CD1c-positive myeloid dendritic cell (primary cell): ENCODE measurements around the gene NISCH.

Experiments
- DNase-seq: peaks from one replicate; pipeline ENCODE4 v3.0.0-alpha.2; 2016; ENCODE audit errors: extremely low spot score

The NISCH gene

DNA sequence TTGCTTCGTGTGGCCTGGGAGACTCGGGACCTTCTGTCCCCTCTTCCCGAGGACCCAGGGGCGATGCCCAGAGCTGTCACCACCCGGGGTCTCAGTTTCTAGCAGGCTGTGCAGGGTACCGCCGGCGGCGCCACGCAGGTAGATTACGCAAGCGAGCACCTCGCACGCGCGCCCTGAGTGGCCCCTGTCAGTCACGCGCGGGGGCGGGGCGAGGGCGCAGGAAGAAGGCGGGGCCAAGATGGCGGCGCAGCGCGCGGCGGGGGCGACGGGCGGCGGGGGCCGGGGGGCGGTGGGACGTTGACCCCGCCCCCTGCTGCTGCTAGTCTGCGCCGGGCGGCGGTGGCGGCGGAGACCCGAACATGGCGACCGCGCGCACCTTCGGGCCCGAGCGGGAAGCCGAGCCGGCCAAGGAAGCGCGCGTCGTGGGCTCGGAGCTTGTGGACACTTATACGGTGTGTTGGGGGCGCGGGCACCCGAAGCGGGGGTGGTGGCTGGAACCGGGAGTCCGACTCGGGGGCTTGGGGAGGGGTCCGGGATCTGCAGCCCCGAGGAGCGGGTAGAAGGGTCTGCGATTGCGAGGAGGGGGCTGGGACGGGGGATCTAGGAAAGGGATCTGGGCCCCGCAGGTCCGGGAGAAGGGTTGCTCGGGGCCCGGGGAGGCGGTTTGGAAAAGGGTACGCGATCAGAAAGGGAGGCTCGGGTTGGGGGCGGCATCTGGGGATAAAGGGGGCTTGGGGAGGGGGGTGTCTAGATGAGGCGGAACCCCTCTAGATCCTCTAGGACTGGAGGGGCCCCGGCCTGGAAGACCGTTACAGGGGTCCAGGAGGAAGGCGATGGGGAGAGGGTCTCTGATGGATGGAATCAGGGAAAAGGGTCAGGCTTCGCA is at the start of gene NISCH:
Gene NISCH, plus strand, starts transcription at position 322 of the 886 bp plus-strand sequence. Its CDS starts 38 bp downstream, at position 360.
- DNase-seq: peak; percentile 91

DNA sequence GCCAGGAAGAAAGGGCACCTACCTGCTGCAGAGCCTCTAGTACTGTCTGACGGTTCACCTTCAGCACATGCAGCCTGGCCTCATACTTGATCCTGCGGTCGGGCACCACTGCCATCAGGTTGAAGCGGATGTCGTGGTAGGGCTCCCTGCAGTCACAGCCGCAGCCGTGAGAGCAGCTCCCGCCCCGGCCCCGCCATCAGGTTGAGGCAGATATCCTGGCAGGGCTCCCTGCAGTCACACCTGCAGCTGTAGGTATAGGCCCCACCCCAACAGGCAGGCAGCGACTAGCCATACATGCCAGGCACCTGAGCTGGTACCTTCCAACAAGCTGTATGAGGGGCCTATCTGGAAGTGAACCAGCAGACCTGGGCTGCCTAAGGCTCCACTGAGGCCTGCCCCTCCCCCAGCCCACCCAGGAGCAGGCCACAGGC is 49.2 kb upstream of the NISCH start:
- DNase-seq: no peak

DNA sequence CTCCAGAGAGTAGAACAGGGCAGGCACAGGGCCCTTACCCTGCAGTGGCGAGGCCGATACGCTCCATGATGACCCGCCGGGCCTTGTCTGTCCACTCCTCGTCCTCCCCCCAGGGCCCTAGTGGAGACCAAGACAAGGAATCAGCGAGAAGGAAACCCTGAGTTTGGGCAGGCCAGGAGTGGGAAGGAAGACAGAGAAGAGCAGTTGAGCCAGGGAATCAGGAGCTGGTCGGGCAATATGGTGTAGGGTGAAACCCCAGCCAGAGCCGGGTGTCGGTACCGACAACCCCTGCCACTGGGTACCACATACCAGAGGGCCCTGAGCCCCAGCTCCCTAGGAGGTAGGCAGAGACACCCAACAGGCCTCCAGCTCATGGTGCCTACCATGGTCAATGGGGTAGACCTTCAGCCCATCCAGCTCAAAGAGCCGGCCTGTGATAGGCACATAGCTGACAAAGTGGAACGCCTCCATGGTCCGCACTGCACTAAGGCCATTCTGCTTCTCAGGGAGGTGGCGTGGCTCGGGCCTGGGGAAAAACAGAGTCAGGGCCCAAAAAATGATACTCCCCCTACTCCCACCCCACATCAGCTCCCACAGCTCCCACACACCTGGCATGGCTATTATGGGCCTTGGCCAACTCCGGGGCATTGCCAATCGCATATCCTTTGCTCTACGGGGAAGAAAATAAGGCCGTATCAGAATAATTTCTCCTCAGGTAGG is 48.5 kb upstream of the NISCH start:
- no peak for DNase-seq

DNA sequence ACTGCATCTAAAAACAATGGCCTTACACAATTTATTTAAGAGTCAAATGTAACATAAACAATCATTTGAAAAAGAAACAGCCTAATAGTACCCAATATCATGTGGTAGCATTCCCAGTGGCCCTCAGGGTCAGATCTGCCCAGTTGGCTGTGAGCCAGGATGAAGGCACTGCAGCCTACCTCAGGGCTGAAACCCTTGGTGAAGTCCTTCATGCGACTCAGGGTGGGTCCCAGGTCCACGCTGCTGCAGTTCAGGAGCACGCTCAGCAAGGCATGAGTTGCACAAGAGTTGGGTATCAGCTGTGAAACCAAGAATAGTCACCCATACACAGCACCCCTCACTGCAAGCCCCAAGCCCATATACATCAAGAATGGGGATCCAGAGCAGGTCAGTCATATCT is 47.6 kb upstream of the NISCH start:
- DNase-seq: no peak

DNA sequence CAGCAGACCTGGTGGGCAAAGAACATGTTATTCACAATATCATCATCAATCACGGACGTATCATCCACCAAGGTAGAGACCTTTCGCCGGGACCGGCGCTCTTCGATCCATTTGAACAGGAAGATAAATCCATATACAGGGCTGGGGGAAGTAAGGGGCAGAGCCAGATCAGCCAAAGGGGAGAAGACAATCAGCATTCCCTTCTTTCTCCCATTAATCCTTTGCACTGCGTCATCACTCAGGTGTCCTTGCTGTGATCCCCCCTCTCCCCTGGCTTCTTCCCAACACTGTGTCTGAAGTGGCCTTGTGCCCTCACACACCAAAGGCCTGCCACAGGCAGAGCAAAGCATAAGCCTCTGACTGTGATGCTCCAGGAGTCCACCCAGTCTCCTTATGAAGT is 46.9 kb upstream of the NISCH start:
- DNase-seq: no peak

DNA sequence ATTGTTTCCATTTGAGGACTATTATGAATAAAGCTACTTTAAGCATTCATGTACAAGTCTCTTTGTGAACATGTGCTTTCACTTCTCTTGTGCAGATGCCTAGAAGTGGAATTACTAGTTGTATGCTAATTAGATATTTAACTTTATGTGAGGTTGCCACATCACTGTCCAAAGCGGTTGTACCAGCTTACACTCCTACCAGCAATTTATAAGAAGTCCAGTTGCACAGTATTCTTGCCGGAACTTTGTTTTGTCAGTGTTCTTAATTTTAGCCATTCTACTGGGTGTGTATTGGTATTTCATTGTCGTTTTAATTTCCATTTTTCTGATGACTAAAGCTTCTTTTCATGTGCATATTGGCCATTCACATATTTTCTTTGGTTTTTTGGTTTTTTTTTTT is 39.6 kb upstream of the NISCH start:
- peak; percentile 3 for DNase-seq

DNA sequence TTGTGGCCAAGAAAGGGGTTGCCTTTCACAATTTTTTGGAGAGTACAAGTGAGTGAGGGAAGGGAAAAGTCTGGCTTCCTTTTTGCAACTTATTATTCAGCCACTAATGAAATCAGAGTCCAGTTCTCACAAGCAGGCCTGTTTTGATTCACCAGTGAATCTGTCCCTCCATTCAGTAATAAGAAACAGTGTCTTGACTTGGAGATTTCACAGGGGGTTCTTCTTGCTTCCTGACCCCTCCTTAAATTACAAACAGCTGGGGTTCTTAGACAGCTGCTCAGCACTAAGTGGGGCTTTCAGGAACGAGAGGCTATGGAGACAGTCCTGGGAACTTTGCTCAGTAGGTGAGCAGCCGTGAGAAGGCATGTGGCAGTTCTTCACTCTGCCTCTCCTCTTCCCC is 35.0 kb upstream of the NISCH start:
- no peak for DNase-seq

DNA sequence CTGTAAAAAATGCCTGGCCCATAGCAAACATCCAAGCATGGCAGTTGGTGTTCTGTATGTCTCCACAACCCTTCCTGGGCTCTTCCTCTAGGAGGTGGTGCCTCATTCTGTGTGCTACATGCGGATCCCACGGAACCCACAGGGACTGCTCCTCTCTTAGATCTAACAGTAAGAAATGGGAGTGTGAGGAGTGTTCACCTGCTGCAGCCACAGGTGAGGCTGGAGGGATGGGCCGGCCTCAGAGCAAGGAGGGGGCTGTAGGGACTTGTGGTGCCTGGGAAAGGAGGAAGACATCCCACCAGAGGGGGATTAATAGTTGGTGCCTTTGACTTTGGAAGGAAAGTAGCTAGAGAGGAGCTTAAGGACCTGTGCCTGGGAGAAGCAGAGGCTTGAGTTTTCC is 32.7 kb upstream of the NISCH start:
- no peak for DNase-seq

DNA sequence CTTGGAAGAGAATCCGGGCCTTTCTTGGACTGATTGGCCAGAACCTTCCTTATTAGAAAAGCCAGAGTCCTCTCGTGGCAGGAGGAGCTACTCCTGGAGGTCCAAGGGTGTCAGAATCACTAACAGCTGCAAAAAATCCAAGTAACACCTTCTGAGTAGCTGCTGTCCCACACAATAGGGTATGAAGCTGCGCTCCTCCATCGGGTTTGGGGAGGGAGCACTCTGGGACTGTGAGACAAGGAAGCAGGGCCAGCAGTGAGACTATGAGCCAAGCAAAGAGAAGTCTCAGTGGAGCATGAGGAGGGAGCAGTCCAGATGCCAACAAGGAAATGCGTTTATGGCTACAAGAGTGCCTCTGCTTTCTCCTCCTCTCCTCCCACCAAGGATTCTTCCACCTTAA is 32.2 kb upstream of the NISCH start:
- DNase-seq: no peak

DNA sequence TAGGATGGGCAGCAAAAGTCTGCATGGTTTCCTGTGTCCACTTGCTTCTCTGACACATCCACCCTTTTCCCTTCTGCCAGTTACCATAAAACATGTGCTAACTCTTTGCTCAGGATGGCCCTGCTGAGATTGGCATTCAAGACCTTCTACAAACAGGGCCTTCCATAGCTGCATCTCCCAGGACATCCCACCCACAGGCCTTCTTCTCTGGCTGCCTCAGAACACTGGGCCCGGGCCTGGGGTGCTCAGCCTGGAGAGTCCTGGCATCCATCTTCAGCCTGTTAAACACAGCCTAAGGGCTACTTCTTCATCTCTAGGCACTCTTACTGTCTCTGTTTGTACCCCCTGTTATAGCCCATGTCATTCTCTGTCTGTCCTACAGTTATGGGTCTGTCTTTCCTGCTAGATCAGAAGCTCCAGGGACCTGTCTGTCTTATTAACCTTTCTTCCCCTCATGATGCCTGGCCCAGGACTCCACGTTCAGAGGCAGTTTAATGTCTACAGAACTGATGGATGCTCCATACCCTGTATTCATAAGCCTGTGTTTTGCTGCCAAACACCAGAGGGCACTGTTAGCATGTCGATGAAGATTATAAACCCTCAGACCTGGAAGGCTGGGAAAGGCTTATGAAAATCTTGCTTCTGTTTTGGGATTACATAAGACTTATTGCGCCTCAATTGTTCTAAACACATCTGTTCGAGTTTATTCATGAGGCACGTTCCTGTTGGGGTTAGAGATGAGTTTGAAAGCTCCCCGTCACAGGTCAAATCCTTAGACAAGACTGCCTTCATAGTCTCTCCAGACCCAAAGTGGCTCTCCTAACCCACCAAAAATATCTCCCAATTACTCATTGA is 27.0 kb upstream of the NISCH start:
- peak; percentile 78 for DNase-seq

DNA sequence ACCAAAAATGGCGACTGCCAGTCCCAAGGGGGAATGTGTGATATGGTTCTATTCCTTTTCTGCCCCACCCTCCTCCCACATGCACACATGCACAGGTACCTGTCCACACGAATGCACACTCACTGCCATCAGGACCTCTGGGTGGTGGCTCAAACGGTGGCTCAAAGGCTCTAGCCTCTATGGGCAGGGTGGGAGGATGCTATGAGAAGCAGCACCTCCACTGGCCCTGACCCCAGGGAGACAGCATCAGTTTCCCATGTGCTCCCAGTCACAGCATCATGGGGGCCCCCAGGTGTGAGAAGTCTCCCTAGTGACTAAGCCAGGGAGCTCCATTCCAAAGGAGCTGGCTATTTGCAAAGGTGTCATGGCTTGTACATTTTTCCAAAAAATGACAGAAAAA is 26.4 kb upstream of the NISCH start:
- no peak for DNase-seq

DNA sequence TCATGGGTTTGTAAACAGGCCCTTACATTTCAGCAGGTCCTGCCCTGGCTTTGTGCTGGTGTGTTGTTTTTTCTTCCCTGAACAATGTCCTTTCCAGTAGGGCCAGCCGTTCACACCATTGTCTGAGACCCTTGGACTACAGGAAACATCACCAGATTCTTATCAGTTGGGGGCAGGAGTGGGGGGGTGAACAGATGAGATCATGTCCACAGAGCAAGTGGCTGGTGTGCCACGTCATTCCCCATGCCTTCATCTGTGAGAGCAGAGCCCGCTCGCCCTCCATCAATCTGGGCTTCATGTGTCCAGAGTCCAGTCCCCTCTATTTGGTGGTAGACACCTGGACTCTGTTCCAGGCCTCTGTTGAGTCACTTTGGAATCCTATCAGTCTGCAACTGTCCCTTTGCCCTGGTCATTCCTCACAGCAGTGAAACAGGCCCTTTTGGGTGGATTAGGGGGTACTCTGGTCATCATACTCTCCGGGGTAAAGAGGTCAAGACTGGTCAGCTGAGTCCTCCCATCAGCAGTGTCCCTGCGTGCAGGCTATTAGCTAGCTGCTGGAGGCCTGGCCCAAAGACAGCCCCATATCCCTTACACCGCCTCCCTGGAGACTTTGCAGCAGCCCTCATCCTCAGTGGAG is 25.5 kb upstream of the NISCH start:
- DNase-seq: no peak

DNA sequence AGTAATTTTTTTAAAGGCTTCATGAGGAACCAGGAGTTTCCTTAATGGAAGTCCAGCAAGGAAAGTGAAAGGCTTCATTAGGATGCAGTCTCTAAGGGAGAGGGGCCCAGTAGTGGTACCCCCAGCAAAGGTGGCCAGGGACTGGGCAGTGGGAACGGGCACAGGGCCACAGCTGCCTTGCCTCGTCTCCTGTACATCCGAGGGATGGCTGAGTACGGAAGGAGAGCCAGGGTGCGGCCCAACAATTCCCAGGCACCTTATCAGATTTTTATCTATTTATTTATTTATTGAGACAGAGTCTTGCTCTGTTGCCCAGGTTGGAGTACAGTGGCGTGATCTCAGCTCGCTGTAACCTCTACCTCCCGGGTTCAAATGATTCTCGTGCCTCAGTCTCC is 25.0 kb upstream of the NISCH start:
- no peak for DNase-seq

DNA sequence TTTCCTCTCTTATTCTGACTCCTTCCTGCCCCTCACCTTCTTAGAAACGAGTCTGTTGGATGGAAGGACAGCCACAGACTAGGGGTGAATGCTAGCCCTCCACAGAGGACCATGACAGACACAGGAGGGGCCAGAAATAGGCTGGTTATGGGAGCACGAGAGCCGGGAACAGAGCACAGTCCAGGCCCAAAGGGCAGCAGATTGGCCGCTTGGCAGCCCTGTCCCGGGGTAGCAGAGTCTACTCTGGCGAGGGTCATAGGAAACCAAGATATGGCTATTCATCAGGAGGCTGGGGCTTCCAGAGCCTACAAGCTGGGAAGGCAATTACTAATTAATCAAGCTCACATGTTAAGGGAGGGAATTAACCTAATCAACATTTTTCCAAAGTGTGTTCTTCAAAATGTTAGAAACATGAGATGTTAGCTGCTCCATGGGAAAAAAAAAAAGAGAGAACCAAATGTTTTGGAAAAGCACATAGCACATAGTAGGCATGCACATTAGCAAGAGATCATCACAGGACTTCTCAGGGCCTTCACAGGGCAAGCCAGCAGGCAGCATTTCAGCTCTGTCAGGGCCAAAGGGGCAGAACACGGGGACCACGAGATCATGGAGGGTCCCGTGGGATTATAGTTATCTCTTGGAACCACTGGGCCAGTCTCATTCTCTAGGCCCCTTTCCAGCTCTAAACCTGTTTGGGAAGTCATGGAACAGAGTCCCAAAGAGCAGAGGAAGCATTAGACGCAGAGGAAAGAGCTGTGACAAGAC is 23.8 kb upstream of the NISCH start:
- no peak for DNase-seq

DNA sequence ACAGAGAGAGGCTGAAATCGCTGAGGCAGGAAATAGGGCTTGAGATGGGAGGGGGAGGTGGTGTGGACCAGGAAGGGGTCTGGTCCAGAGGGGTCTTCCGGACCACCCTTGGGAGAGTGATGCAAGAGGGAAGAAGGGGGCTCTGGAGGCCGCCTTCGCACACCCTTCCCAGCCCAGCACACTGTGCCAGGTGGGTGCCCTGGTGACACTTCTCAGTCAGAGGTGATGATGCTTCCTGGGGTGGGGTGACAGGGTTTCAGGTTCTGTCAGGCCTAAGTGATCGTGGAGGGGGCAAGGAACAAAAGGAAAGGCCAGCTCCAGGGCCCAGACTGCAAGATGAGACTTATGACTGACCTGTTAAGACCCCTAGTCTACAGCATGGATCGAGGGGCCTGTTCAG is 23.2 kb upstream of the NISCH start:
- DNase-seq: no peak

DNA sequence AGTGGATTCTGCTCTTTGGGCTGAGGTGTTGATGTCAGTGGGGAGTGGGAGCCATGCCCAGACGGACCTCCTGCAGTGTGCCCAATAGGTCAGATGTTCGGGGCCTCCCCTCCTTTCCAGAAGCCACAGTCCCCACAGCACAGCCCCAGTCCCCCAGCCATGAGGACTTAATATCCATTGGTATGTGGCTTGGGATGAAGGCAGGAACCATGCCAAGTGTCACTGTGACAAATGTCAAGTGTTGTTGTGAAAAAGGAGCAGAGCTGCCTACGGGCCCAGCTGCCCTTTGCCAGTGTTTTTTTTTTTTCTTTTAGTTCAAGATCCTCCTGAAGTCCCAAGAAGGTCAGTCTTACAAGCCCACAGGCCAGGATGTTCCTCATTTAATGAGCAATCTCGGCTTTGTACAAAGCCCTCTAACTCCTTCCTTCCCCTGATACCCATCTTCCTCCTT is 22.7 kb upstream of the NISCH start:
- peak; percentile 72 for DNase-seq

DNA sequence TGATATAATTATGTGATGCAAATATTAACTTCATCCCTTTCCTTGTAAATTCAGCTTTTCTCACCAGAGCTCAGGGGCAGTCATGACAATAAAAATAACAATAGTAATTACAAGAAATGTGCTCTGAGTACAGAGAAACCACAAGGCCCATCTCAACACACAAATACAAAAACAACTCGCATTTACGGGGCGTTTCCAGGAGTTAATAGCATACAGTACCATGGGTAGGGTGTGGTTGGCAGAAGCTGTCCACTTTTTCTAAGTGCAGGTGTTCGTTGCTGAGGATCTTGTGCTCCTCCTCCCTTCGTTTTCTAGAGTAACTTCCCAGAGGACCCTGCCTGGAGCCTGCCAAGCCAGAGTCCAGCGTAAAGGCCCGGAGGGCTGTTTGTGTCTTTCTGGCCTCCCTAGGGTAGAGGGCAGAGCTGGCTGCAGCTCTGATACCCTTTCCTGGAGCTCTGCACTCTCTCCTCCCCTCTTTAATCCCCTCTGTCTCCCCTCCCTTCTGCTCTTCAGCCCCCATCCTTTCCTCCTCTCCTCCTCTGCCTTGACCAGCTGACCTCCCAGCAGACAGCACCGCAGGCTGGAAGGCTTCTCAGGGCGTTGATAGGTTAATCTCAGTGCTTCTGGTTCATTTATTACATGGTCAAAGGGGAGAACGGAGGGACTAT is 21.9 kb upstream of the NISCH start:
- no peak for DNase-seq

DNA sequence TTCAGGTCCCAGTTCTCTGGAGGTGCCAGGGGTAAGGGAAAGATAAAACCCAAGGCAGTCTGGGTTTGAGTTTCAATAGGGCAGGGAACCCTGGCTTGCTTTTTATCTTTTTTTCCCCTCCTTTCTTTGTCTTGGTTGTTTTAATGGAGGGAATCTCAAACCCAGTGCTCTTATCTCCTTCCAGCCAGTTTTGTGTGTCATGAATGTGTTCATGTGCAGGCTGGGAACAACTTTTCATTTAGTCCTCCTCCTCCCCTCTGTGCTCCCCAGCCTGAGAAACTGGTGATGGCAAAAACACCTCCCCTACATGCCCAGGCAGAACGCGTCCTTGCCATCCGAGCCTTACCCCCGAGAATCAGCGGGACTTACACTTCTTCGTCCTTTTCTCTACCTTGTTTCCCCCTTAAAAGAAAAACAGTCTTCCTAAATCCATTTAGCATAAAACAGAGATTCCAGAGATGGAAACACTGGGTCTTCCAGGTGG is 21.4 kb upstream of the NISCH start:
- DNase-seq: no peak

DNA sequence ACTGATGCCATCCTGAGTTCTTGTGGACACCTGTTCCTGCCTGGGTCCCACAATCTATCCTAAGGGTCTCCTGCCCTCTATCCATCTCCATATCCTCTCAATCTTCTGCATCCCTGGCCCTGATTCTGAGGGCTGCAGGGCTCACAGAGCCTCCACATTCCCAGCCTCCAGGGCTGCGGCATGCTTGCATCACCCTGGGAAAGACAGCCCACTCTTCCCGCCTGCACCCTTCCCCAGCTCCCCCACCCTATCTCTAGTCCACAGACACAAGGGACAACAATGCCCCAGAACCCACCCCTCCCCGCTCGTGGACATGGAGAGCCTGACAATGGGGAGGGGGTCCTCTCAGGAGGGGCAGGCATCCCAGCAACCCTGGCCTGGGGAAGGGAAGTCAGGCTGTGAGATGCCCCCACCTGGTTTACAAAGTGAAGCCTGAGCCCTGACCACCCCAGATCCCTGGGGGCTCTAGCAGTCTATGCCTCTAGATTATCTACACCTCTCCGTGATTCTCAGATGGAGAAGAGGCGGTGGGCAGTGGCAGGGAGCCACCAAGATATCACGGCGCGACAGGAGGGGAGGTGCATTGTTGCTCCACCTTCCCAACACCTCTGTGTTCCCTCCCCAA is 20.8 kb upstream of the NISCH start:
- no peak for DNase-seq
